Stimulated activated CD4-positive, alpha-beta T cell treated with anti-CD3 and anti-CD28 coated beads, Interleukin-2, amount 100 ng/mL, for 48 hours (primary cell): ENCODE measurements around the gene ACAD9.
"Not testable (repeated sequence)": the region's sequence is repeated elsewhere in the genome, so short reads cannot be mapped to it uniquely, and the experiment has no call there.

ENCODE experiments used
- DNase-seq, 2 donors: peaks; one replicate each; pipeline ENCODE4 v3.0.0-alpha.2; 2020

Gene ACAD9

GRCh38 chr3:128879125-128879969, at the start of gene ACAD9:
Gene ACAD9 (plus strand): TSS chr3:128879620. CDS start chr3:128879692, 72 bp downstream.
- peak; percentile 97 to 99 for DNase-seq

- not testable (repeated sequence) for DNase-seq
Measured at GRCh38 chr3:128829925-128830625, 49.3 kb upstream of the ACAD9 start.

GRCh38 chr3:128830762-128831161, 48.7 kb upstream of the ACAD9 start:
- DNase-seq = not testable (repeated sequence)

GRCh38 chr3:128832979-128833378, 46.4 kb upstream of the ACAD9 start:
- DNase-seq = not testable (repeated sequence)

- no peak for DNase-seq
Measured at GRCh38 chr3:128835096-128835495, 44.3 kb upstream of the ACAD9 start.

GRCh38 chr3:128841926-128842920, 37.2 kb upstream of the ACAD9 start:
- no peak for DNase-seq

GRCh38 chr3:128844502-128844901, 34.9 kb upstream of the ACAD9 start:
- no peak for DNase-seq

GRCh38 chr3:128845119-128845777, 34.2 kb upstream of the ACAD9 start:
- DNase-seq = no peak

- DNase-seq = peak; percentile 83 to 85
Measured at GRCh38 chr3:128845778-128846485, 33.5 kb upstream of the ACAD9 start.

- peak in 1 of 2 donors; percentile 5 for DNase-seq
Measured at GRCh38 chr3:128846486-128846891, 32.9 kb upstream of the ACAD9 start.

- no peak for DNase-seq
Measured at GRCh38 chr3:128847666-128848370, 31.6 kb upstream of the ACAD9 start.

- DNase-seq = no peak
Measured at GRCh38 chr3:128848936-128849335, 30.5 kb upstream of the ACAD9 start.

- no peak for DNase-seq
Measured at GRCh38 chr3:128849911-128850455, 29.4 kb upstream of the ACAD9 start.

GRCh38 chr3:128850544-128850943, 28.9 kb upstream of the ACAD9 start:
- no peak for DNase-seq

GRCh38 chr3:128851601-128852000, 27.8 kb upstream of the ACAD9 start:
- no peak for DNase-seq

- DNase-seq = no peak
Measured at GRCh38 chr3:128853826-128854225, 25.6 kb upstream of the ACAD9 start.

GRCh38 chr3:128854475-128854874, 24.9 kb upstream of the ACAD9 start:
- no peak for DNase-seq

GRCh38 chr3:128855569-128855968, 23.9 kb upstream of the ACAD9 start:
- no peak for DNase-seq

GRCh38 chr3:128858167-128858566, 21.3 kb upstream of the ACAD9 start:
- no peak for DNase-seq

- no peak for DNase-seq
Measured at GRCh38 chr3:128859630-128860029, 19.8 kb upstream of the ACAD9 start.

- no peak for DNase-seq
Measured at GRCh38 chr3:128861491-128861890, 17.9 kb upstream of the ACAD9 start.
